ENCODE data around the gene FMN2.

GRCh38 chr1:240138867-240139266 lies 47.2 kb downstream of the FMN2 start:
- TF ChIP-seq, protein P1, sequence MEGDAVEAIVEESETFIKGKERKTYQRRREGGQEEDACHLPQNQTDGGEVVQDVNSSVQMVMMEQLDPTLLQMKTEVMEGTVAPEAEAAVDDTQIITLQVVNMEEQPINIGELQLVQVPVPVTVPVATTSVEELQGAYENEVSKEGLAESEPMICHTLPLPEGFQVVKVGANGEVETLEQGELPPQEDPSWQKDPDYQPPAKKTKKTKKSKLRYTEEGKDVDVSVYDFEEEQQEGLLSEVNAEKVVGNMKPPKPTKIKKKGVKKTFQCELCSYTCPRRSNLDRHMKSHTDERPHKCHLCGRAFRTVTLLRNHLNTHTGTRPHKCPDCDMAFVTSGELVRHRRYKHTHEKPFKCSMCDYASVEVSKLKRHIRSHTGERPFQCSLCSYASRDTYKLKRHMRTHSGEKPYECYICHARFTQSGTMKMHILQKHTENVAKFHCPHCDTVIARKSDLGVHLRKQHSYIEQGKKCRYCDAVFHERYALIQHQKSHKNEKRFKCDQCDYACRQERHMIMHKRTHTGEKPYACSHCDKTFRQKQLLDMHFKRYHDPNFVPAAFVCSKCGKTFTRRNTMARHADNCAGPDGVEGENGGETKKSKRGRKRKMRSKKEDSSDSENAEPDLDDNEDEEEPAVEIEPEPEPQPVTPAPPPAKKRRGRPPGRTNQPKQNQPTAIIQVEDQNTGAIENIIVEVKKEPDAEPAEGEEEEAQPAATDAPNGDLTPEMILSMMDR (IDR thresholded peaks at IDR 0.05), result no peak
- no peak for TF ChIP-seq RFX5 (IDR thresholded peaks at IDR 0.05)
- no peak for TF ChIP-seq POLR2A (IDR thresholded peaks at IDR 0.05; ENCODE audit: low read length)
